ENCODE results near the gene BLOC1S3.

GRCh38 chr19:45153339-45154063 is 25.1 kb upstream of the BLOC1S3 start:
- TF ChIP-seq TAF1 (IDR thresholded peaks at IDR 0.05; ENCODE audit: borderline replicate concordance, insufficient read depth, low read length) (no peak), SIN3A (IDR thresholded peaks at IDR 0.05; ENCODE audit: borderline replicate concordance, insufficient read depth, low read length) (no peak), POLR2AphosphoS5 (IDR thresholded peaks at IDR 0.05; ENCODE audit: low read depth, low read length) (0 out of 2 replicates have a peak, but pooled peaks have one; percentile 2), REST (IDR thresholded peaks at IDR 0.05; ENCODE audit: insufficient read depth in 1 of 2, low read depth in 2 of 2, low read length in 2 of 2) (no peak)
